Activated CD4-positive, alpha-beta T cell treated with anti-CD3 and anti-CD28 coated beads, Interleukin-2, amount 50 U/mL, for 1 hour (primary cell): ENCODE data around the gene CRYGS.
"Not testable (repeated sequence)": the region's sequence is repeated elsewhere in the genome, so short reads cannot be mapped to it uniquely, and the experiment has no call there.

Experiments
- DNase-seq: peaks from one replicate; pipeline ENCODE4 v3.0.0-alpha.2; 2020

Gene CRYGS

GRCh38 chr3:186551387-186551786 is 7.2 kb upstream of the CRYGS start:
- no peak for DNase-seq

DNA sequence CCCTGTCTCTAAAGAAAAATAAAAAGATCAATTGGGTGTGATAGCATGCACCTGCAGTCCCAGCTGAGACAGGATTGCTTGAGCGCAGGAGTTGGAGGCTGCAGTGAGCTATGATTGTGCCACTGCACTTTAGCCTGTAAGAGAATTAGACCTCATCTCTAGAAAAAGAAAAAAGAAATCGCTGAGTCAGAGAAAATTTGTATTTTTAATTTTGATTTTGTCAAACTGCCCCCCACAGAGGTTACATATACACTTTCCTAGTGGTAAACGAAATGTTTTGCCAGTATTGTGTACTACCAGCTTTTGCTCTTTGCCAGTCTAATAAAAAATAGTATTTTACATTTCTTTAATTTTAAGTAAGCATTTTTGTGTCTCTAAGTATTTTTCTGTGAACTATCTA is 5.3 kb upstream of the CRYGS start:
- no peak for DNase-seq

GRCh38 chr3:186540835-186541226 is 3.3 kb downstream of the CRYGS start:
- DNase-seq, result no peak

GRCh38 chr3:186540221-186540834 is 3.9 kb downstream of the CRYGS start:
- peak; percentile 82 for DNase-seq

DNA sequence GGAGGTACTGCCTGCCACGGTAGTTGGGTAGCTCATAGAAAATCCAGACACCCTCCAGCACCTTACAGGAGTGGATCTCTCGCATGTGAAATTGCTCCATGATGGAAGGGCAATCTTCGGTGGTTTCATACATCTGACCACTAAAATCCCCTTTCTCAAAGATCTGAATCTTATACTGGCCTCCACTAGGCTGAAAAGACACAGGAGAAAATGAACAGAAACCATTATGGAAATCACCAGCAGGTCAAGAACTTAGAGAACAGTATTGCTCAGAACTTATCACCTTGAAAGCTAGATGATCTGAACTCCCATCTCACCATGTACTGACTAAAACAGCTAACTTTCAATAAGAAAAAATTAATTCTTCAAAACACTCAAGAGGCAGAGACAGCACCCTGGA is 5.4 kb downstream of the CRYGS start:
- DNase-seq, result no peak

- DNase-seq, result no peak
Observed at GRCh38 chr3:186536883-186537844, 7.0 kb downstream of the CRYGS start.

GRCh38 chr3:186534113-186534669 is 10.0 kb downstream of the CRYGS start:
- DNase-seq, result peak; percentile 16

- DNase-seq, result no peak
Observed at GRCh38 chr3:186532598-186533072, 11.5 kb downstream of the CRYGS start.

- not testable (repeated sequence) for DNase-seq
Observed at GRCh38 chr3:186531694-186532093, 12.5 kb downstream of the CRYGS start.

DNA sequence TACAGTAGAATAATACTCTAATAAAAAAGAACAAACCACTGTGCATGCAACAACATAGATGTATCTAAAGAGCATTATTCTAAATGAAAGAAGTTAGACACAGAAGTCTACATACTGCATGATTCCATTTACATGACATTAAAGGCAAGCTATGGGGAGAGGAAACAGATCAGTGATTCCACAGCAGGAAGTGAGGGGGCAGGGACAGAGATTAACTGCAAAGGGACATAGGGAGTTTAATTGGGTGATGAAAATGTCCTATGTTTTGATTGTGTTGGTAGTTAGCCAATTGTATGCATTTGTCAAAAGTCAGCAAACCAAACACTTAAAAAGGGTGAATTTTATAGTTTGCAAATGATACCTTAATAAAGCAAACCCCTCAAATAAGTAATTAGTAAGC is 13.8 kb downstream of the CRYGS start:
- DNase-seq, result no peak

GRCh38 chr3:186529201-186529999 is 14.8 kb downstream of the CRYGS start:
- no peak for DNase-seq

DNA sequence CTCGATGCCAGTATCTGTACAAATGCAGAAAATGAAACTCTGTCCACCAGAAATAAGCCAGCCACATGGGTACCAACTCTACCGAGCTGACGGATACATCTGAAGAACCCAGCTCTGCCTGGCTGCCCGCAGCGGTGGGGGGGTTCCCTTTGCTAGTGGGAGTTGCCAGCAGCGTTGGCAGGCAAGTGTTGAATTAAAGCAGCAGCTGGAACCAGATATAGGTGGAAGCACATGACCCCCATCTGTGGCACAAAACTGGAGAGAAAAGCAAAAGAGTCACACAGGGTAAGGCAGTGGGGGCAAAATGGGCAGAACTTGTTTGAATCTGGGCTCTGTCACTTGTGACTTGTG is 17.9 kb downstream of the CRYGS start:
- no peak for DNase-seq

- no peak for DNase-seq
Observed at GRCh38 chr3:186525369-186526255, 18.6 kb downstream of the CRYGS start.

DNA sequence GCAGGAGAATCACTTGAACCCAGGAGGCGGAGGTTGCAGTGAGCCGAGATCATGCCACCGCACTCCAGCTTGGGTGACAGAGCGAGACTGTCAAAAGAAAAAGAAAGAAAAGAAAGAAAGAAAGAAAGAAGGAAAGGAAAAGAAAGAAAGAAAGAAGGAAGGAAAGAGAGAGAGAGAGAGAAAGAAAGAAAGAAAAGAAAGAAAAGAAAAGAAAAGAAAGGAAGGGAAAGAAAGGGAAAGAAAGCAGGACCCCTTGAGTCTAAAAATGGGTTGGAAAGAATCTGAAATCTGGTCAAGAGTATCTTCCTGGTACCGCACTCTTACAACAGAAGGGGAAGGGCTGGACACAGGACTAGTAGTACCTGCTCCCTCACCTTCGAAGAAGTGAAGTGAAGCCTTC is 19.6 kb downstream of the CRYGS start:
- DNase-seq, result no peak

- no peak for DNase-seq
Observed at GRCh38 chr3:186523434-186523833, 20.7 kb downstream of the CRYGS start.

DNA sequence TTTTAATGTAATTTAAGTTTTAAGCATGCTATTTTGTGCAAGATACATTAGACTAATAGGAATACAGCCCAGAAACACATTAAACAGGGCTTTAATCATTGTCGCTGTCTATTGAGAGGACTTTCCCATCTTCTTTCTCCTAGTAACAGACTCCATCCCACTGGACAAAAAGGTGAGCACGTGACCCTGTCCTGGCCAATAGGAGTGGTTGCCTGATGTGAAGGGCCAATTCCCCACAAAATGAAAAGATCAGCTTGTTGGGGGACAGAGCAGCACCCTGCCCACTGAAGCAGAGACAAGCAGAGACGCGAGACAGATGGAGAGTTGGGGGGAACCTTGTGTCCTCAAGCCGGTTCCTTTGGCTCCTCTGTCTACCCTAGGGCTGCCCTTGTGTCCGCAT is 21.2 kb downstream of the CRYGS start:
- DNase-seq, result no peak

DNA sequence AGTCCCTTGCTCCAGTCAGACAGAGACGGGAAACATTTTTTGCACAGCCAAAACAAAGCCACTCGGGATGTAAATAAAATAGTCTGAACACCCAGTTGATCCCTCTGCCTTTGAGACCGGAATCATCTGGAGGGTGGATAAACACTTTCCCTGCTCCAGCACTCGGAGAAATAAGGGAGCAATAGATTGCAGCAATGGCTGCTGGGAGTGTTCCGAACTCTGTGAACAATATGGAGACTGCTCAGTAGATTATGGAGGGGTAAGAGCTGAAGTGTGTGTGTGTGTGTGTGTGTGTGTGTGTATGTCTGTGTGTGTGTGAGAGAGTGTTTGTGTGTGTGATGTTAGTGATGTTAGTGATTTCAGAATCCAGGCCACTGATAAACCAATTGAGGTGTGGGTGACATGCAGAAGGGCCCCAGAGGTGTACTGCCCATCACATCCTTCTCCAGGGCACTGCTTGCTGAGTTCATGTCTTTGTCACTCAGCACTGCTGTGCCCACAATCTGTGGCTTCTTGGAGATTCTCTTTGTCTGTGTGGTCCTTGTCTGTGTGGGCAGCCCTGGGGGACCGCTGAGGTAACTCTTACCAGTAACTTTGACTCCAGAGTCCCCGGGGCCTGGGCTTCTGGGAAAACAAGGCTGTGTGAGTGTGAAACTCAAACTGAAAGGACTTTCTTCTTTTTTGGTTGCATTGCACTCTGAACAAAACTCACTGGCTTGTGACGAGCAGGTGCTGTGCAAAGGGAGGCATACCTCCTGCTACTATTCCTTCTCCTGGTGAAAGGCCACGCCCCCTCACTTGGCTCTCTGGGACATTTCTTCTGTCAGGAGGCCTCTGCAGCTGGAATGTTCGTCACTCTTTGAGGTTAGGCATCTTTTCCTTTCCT is 23.0 kb downstream of the CRYGS start:
- no peak for DNase-seq

DNA sequence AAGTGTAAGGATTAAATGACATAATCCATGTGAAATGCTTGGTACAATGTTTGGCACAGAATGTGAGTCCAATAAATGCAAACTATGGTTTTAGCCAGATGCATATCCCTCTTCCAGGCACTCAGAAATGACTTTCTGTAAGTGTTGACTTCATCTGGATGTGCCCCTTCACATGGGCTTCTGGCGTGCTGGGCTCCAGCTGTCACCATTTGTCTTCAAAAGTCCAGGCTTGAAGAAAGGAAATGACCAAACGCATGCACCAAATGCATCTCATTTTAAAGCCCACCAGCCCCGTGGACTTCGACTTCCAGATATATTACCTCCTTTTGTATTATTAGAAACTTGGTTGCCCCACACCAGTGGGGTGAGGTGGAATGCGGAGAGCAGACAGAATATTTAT is 23.7 kb downstream of the CRYGS start:
- DNase-seq, result no peak

DNA sequence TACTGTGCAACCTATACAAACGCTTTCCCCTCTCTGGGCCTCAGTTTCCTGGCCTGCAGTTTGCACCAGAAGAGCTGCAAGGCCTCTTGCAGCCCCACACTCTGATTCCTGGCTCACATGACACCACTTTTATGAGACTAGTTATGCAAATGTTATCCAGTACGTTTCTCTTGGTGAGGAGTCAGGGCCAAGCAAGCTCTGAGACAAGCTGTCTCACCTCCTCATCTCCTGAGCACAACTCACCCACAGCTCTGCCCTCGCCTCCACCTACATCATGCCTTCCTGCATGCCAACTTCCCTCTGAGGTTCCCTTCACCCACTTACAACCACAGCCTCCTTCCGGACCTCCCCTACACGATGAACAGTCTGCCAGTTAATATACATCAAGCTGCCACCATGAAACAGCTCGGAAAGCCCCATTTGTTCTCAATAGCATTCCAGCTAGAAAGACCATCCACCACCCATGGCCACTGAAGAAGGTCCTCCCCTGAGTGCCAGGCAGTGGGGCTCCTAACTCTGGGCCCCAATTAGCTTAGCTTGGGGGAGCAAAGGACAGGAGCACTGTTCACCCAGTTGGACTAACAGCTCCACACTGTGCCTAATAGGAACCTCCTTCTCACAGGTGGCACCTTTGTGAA is 25.0 kb downstream of the CRYGS start:
- peak; percentile 60 for DNase-seq

DNA sequence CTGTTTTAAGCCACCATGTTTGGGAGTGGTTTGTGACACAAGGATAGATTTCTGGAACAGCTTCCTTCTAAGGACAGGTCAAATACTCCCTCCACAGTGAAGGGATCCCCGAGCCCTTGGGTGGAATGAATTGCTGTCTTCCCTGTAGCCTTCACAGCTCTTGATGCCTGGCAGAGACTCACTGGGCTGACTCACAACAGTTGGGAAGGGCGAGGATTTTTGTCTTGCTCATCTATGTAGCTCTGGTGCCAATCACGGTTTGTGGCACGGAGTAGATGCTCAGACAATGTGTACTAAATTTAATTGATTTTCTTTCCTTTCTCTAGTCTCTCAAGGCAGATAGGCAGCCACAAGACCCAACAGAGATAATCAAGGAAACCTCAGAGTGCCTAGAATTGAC is 27.0 kb downstream of the CRYGS start:
- DNase-seq, result no peak

GRCh38 chr3:186516646-186517045 is 27.5 kb downstream of the CRYGS start:
- DNase-seq, result no peak
